Stomach (tissue), 9 donors: ENCODE measurements around the gene ECI2. TPM values are rescaled to one million over a fixed set of nuclear protein-coding genes. Genes with fewer than 3 reads are reported as not detected.

Source experiments
- DNase-seq, 2 donors: peaks; one replicate each; pipeline versions ENCODE4 v3.0.0 to v3.0.0-alpha.2; 2013 to 2019
- H3K27ac ChIP-seq, 5 donors: fragments of 200-600 bp in 4 of 5; sonication (generic) in 4 of 5; one replicate each; pipeline ENCODE4 v1.5.1; 2013 to 2019; ENCODE audit warnings: mild to moderate bottlenecking in 1 of 5, moderate library complexity in 1 of 5
- H3K27me3 ChIP-seq, 3 donors: fragments of 200-600 bp; sonication (generic); one replicate each; pipeline ENCODE4 v1.5.1; 2017 to 2019; ENCODE audit warnings: mixed run types in 1 of 3
- H3K36me3 ChIP-seq, 4 donors: fragments of 200-600 bp; sonication (generic); 1 replicate in 3 of 4; 2 replicates in 1 of 4; pipeline ENCODE4 v1.5.1; 2016 to 2019
- H3K4me1 ChIP-seq, 4 donors: fragments of 200-600 bp; sonication (generic); one replicate each; pipeline ENCODE4 v1.5.1; 2016 to 2019
- H3K4me3 ChIP-seq, 4 donors: fragments of 200-600 bp; sonication (generic) in 3 of 4; one replicate each; pipeline ENCODE4 v1.5.1; 2016 to 2019; ENCODE audit warnings: mild to moderate bottlenecking in 1 of 4
- H3K9me3 ChIP-seq, 4 donors: fragments of 200-600 bp; sonication (generic); one replicate each; pipeline ENCODE4 v1.5.1; 2016 to 2019
- CTCF ChIP-seq, 7 experiments: fragments of 450-650 bp in 4 of 7; fragments of 200-600 bp in 3 of 7; sonication (generic) in 3 of 7; IDR thresholded peaks; one replicate each; pipeline ENCODE4 v1.5.1; 2016 to 2019; ENCODE audit warnings: antibody characterized with exemption in 7 of 7, control low read depth in 2 of 7, mild to moderate bottlenecking in 1 of 7
- EP300 ChIP-seq: sonication (generic); formaldehyde crosslinking; IDR thresholded peaks from one replicate; pipeline ENCODE4 v1.6.1; 2017; ENCODE audit warnings: antibody characterized with exemption
- POLR2A ChIP-seq, 4 donors: fragments of 450-650 bp; IDR thresholded peaks; one replicate each; pipeline ENCODE4 v1.6.1; 2016; ENCODE audit warnings: antibody characterized with exemption in 4 of 4, control low read depth in 2 of 4, mild to moderate bottlenecking in 1 of 4, moderate library complexity in 1 of 4
- POLR2AphosphoS5 ChIP-seq, 3 donors: sonication (generic); formaldehyde crosslinking; IDR thresholded peaks; one replicate each; pipeline ENCODE4 v1.6.1; 2016; ENCODE audit warnings: antibody characterized with exemption in 3 of 3
- WGBS, 5 donors: extraction: QIAGEN DNeasy Blood & Tissue Kit in 3 of 5; methylation state at CpG; one replicate each; pipeline versions ENCODE4 v1.1.5 to v1.1.7; 2013 to 2018; 5-methylcytosine and 5-hydroxymethylcytosine counted together
- intact Hi-C: fragments of 100-400 bp; cut with DNase I; formaldehyde crosslinking; loops from one replicate; pipeline ENCODE4 v1.15.1; 2023; ENCODE audit warnings: low total_unique reads
- polyA plus RNA-seq, 3 donors: library from polyadenylated mRNA; stranded (reverse); fragments of 200-250 nt; gene quantifications; one replicate each; pipeline ENCODE4 v1.2.3, GENCODE V29; 2013
- total RNA-seq, 5 donors: library from RNA; depleted of rRNA; stranded (reverse); fragments of >200 nt; gene quantifications; one replicate each; pipeline versions ENCODE4 v1.1.0 to v1.2.3, GENCODE V29; 2014 to 2016
- donor health status: healthy with polysubstance abuse.
- donor health status: Bipolar disorder and iron deficiency.
- donor health status: healthy.

The ECI2 gene
- total and polyA plus RNA-seq, 8 donors = 22.8 to 107 (median 60.8) TPM

- WGBS, 5 donors = 61 to 74% (median 68%) methylated on average over 4 of the region's 4 CpGs
- intact Hi-C loops = no loop called here
- DNase-seq = peak in 1 of 2 donors; percentile 20
- peaks cover 9 to 48% (median 37%) of the 10 kb centered on the region in 4 donors for H3K4me1 ChIP-seq
- no peak overlapping the region for H3K4me3 ChIP-seq
- no peaks in the 10 kb centered on the region for H3K36me3 ChIP-seq
- no peak for TF ChIP-seq CTCF (IDR thresholded peaks at IDR 0.05)
- no peak for TF ChIP-seq EP300
- no peak for TF ChIP-seq POLR2AphosphoS5 (IDR thresholded peaks at IDR 0.05)
- TF ChIP-seq POLR2A (IDR thresholded peaks at IDR 0.05) = no peak
- peak overlapping the region in 4 of 5 donors; percentile 18 to 35 (median 26) for H3K27ac ChIP-seq
- no peaks in the 10 kb centered on the region for H3K9me3 ChIP-seq
- H3K27me3 ChIP-seq = no peaks in the 10 kb centered on the region
Observed at GRCh38 chr6:4105980-4106536, 29.3 kb downstream of the ECI2 start.

GRCh38 chr6:4103929-4104328 lies 31.4 kb downstream of the ECI2 start:
- intact Hi-C loops = no loop called here
- whole genome bisulfite sequencing, 5 donors = 36 to 66% (median 61%) methylated on average over 5 of the region's 5 CpGs

GRCh38 chr6:4102687-4103244 lies 32.6 kb downstream of the ECI2 start:
- WGBS, 5 donors = 20 to 47% (median 33%) methylated on average over 6 of the region's 6 CpGs
- H3K9me3 ChIP-seq = no peaks in the 10 kb centered on the region
- H3K27ac ChIP-seq = peak overlapping the region; percentile 15 to 58 (median 43)
- peak; percentile 34 to 41 for DNase-seq
- H3K36me3 ChIP-seq = no peaks in the 10 kb centered on the region
- TF ChIP-seq POLR2A (IDR thresholded peaks at IDR 0.05) (no peak), CTCF (IDR thresholded peaks at IDR 0.05) (no peak), EP300 (no peak), POLR2AphosphoS5 (IDR thresholded peaks at IDR 0.05) (no peak)
- peaks cover 4 to 24% (median 16%) of the 10 kb centered on the region in 4 donors for H3K4me1 ChIP-seq
- intact Hi-C loops = no loop called here
- H3K4me3 ChIP-seq = no peak overlapping the region
- H3K27me3 ChIP-seq = no peaks in the 10 kb centered on the region

More at GRCh38 chr6:4103929-4104328, 31.4 kb downstream of the ECI2 start:
- no peak for TF ChIP-seq CTCF (IDR thresholded peaks at IDR 0.05)
- TF ChIP-seq EP300 = no peak
- peak in 1 of 3 donors; percentile 22 for TF ChIP-seq POLR2AphosphoS5 (IDR thresholded peaks at IDR 0.05)
- no peak for TF ChIP-seq POLR2A (IDR thresholded peaks at IDR 0.05)
- Histone ChIP-seq H3K27me3 (no peaks in the 10 kb centered on the region), H3K4me3 (no peak overlapping the region), H3K27ac (peak overlapping the region; percentile 25 to 61 (median 36)), H3K36me3 (no peaks in the 10 kb centered on the region), H3K9me3 (no peaks in the 10 kb centered on the region), H3K4me1 (peaks cover 9 to 35% (median 22%) of the 10 kb centered on the region in 4 donors)
- peak; percentile 37 to 52 for DNase-seq

GRCh38 chr6:4101298-4101697 lies 34.1 kb downstream of the ECI2 start:
- DNase-seq = no peak
- TF ChIP-seq EP300 = no peak
- no peak for TF ChIP-seq POLR2A (IDR thresholded peaks at IDR 0.05)
- no peak for TF ChIP-seq CTCF (IDR thresholded peaks at IDR 0.05)
- no peak for TF ChIP-seq POLR2AphosphoS5 (IDR thresholded peaks at IDR 0.05)
- intact Hi-C loops = no loop called here
- Histone ChIP-seq H3K27ac (no peak overlapping the region), H3K9me3 (no peaks in the 10 kb centered on the region), H3K36me3 (no peaks in the 10 kb centered on the region), H3K27me3 (no peaks in the 10 kb centered on the region), H3K4me1 (peaks cover 4 to 24% (median 15%) of the 10 kb centered on the region in 4 donors), H3K4me3 (no peak overlapping the region)
- WGBS, 5 donors = 23 to 52% (median 44%) methylated on average over 3 of the region's 3 CpGs
